D721Med (cell line): ENCODE data around the gene AANAT.

Source experiments
- DNase-seq: peaks from one replicate; pipeline ENCODE4 v3.0.0; 2011; ENCODE audit warnings: low spot score; ENCODE audit not compliant: insufficient read length
- FAIRE-seq: peaks from 2 replicates; lab custom pipeline; 2011; peaks lifted over from hg19 to GRCh38; lab: Jason Lieb, UNC
- TF ChIP-seq, protein P1 (sequence below): IDR thresholded peaks from 2 replicates; pipeline ENCODE4 v1.5.1; 2012; ENCODE audit warnings: mild to moderate bottlenecking, control low read depth; ENCODE audit not compliant: insufficient read depth; ENCODE audit errors: missing control alignments

AANAT gene

DNA sequence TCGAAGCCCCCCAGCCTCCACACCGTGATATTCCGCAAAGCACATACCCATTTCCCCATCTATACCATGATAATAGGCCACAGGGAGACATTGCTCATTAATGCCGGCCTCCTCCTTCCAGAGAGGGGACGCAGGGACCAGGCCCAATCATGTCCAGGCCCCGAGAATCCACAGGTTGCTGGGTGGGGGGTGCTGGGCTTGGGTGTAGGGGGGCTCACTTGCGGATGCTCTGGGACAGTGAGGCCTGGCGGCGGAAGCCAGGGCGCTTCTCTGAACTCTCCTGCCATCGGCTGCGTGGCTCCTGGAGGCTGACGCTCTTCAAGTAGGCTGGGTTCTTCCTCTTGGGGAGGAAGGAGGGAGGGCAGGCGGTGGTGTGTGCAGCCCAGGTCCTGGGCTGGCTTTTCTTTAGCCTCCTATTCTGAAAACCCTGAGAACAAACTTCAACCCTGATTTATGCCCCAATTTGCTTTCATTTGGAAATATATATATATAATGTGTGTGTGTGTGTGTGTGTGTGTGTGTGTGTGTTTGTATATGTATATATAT lies 12.2 kb downstream of the AANAT start:
- TF ChIP-seq, protein P1, sequence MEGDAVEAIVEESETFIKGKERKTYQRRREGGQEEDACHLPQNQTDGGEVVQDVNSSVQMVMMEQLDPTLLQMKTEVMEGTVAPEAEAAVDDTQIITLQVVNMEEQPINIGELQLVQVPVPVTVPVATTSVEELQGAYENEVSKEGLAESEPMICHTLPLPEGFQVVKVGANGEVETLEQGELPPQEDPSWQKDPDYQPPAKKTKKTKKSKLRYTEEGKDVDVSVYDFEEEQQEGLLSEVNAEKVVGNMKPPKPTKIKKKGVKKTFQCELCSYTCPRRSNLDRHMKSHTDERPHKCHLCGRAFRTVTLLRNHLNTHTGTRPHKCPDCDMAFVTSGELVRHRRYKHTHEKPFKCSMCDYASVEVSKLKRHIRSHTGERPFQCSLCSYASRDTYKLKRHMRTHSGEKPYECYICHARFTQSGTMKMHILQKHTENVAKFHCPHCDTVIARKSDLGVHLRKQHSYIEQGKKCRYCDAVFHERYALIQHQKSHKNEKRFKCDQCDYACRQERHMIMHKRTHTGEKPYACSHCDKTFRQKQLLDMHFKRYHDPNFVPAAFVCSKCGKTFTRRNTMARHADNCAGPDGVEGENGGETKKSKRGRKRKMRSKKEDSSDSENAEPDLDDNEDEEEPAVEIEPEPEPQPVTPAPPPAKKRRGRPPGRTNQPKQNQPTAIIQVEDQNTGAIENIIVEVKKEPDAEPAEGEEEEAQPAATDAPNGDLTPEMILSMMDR = no peak
- FAIRE-seq (no peak), DNase-seq (no peak)

DNA sequence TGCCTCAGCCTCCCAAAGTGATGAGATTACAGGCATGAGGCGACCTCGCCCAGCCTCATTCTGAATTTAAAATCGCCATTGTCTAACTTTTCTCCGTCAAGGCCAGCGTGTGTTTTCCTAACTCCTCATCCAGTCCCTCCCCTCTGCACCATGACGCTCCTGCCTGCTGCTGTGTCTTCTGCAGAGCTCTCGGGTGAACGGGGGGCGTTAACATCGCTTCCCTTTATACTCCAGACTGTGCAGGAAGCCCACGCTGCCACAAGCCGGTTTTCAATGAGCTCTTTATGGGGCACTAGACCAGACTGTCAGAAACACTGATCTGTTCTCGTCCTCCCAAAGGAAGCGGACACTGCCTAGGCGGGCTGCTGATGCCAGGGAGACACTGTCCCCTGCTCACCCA lies 13.2 kb downstream of the AANAT start:
- DNase-seq (no peak), FAIRE-seq (no peak)
- TF ChIP-seq, protein P1 = no peak

DNA sequence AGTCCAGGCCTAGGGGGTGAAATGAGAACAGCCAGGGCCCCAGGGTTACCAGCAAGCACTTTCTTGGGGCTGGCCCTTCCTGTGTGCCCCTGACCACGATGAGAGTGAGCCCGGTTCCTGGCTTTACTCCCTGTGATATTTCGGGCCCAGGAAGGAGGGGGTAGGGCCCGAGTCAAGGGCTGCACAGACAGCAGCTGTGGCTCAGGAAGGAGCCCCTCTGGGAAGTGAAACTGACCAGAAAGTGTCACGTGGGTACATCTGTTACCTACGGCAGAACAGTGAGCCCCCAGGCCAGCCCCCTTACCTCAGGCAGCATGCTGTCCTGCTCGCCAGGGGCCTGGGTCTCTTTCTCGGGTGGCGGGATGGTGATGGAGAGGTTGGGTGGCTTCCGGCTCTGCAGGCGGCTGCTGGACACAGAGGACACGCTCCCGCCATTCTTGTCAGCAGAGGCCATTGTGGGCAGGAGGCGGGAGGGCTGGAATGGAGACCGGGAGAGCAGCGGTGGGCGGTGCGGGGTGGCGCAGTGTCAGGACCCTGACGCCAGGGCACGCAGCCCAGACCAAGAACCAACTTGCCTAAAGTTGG lies 13.8 kb downstream of the AANAT start:
- FAIRE-seq = no peak
- TF ChIP-seq, protein P1 = no peak
- DNase-seq = no peak

DNA sequence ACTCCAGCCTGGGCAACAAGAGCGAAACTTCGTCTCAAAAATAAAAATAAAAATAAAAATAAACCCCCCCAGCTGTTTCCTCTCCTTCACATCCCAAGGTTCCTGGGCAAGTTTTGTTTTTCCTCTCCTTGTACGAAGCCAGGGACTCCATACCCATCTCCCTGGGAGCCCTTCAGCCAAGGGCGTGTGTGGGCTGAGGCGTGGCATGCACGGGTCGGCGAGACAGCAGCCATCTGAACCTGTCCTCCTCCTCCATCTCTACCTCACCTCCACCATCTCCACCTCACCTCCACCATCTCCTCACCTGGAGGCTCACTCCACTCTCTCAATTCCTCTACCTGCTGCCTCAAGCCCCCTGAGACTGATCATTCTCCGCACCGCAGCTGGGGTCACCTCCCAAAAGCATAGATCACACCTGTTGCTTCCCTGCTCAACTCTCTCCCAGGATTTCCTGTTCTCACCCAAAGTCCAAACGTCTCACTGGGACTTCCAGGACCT lies 16.9 kb downstream of the AANAT start:
- FAIRE-seq = no peak
- TF ChIP-seq, protein P1 = no peak
- DNase-seq = no peak

DNA sequence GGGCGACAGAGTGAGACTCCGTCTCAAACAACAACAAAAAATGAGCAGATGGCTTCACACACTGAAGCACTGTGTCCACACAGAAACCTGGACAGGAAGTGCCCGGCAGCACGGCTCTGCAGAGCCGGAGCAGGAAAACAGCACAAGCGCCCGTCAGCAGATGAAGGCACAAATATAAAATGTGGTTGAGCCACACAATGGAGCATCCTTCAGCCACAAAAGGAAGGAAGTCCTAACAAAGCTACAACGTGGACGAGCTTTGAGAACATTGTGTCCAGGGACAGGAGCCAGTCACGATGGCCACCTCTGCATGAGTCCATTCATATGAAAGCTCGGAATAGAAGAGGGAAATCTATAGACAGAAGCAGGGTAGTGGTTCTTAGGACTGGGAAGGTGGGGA lies 18.2 kb downstream of the AANAT start:
- DNase-seq = no peak
- no peak for FAIRE-seq

DNA sequence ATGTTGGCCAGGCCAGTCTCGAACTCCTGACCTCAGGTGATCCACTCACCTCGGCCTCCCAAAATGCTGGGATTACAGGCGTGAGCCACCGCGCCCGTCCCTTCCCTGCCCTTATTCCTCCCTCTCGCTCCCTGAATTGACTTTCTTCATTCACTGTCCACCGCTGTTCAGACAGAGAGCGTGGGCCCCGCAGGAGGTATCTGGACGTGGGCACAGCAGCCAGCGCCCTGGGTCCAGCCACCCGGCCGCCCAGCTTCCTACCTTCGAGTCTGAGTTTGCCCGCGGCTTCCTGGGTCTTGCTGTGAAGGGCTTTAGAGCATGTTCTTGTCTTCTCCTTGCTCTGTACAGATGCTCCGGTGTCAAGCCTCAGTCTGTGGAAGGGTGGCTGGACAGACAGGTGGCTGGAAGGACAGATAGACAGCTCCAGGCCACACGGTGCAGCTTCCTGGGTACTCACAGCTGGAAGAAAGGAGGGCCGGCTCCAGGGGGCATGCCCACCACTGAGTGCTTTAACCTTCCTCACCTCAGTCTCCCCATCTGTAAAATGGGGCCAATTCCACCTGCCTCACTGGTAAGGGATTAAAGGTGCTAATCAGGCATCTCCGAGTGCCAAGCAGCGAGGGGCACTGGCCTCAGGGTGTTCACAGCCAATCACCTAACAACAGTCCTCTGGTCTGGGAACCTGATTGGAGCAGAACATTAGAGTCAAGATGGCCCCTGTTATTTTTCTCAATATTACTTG lies 20.2 kb downstream of the AANAT start:
- TF ChIP-seq, protein P1 = no peak
- FAIRE-seq (no peak), DNase-seq (no peak)

More for the DNA sequence above, 18.2 kb downstream of the AANAT start:
- TF ChIP-seq, protein P1 = no peak
